DND-41 (cell line): Measurements from ENCODE around the gene ANKRD6.

Experiments used
- EZH2 ChIP-seq: IDR thresholded peaks from 3 replicates; pipeline ENCODE4 v1.6.1; 2012; ENCODE audit warnings: borderline replicate concordance, low read depth, mild to moderate bottlenecking, moderate library complexity, low read length, inconsistent platforms; ENCODE audit not compliant: severe bottlenecking
- TF ChIP-seq, protein P1 (sequence below): IDR thresholded peaks from 2 replicates; pipeline ENCODE4 v1.5.1; 2012; ENCODE audit warnings: borderline replicate concordance, low read length, moderate library complexity, mild to moderate bottlenecking; ENCODE audit not compliant: poor library complexity, severe bottlenecking; ENCODE audit errors: extremely low read depth

DNA sequence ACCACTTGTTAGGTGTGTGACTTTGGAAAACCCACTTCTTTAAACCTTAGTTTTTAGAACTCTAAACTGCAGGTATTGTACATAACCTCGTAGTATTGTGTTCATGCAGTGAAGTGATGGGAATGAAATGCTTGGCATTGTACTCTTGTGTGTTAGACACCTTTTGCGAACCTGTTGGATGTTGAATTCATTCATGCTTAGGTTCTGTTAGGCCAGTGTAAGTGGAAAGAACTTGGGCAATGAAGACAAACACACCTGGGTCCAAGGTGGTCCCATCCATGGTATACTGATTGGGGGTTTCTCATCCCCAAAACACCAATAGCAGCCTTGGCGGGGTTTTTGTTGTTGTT is 1.2 kb downstream of the ANKRD6 start:
- TF ChIP-seq, protein P1, sequence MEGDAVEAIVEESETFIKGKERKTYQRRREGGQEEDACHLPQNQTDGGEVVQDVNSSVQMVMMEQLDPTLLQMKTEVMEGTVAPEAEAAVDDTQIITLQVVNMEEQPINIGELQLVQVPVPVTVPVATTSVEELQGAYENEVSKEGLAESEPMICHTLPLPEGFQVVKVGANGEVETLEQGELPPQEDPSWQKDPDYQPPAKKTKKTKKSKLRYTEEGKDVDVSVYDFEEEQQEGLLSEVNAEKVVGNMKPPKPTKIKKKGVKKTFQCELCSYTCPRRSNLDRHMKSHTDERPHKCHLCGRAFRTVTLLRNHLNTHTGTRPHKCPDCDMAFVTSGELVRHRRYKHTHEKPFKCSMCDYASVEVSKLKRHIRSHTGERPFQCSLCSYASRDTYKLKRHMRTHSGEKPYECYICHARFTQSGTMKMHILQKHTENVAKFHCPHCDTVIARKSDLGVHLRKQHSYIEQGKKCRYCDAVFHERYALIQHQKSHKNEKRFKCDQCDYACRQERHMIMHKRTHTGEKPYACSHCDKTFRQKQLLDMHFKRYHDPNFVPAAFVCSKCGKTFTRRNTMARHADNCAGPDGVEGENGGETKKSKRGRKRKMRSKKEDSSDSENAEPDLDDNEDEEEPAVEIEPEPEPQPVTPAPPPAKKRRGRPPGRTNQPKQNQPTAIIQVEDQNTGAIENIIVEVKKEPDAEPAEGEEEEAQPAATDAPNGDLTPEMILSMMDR: no peak
- no peak for TF ChIP-seq EZH2
